Stimulated activated CD4-positive, alpha-beta T cell treated with anti-CD3 and anti-CD28 coated beads, Interleukin-1b, Interleukin-23, amount 100 ng/mL, for 24 hours (primary cell): ENCODE results near the gene AFF1.
"Not testable (repeated sequence)": the region's sequence is repeated elsewhere in the genome, so short reads cannot be mapped to it uniquely, and the experiment has no call there.

Experiments
- DNase-seq, 4 experiments: peaks; one replicate each; pipeline ENCODE4 v3.0.0-alpha.2; 2020; ENCODE audit warnings: low read depth in 4 of 4, low spot score in 1 of 4

AFF1 gene

DNA sequence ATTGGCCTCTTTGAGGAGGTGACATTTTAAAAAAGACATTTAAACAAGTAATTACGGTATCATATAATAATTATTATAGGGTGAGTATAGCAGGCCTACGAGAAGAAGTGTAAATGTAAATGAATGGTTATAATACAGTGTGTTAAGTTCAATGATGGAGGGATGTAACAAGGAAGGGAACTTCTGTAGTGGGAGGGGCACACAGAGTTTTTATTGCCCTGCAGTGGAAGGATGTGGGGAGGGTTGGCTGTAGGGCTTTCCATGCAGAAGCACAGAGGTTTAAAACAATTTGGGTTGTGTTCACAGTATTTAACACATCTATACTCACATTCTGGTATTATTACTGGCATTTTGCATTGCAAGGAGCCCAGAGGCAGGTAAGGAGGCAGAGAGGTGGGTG lies 41.1 kb downstream of the AFF1 start:
- no peak for DNase-seq

- no peak for DNase-seq
These were observed 42.1 kb downstream of the AFF1 start for GRCh38 chr4:86976801-86977485.

- DNase-seq: peak in 1 of 4 experiments; percentile 18
These were observed 42.9 kb downstream of the AFF1 start for GRCh38 chr4:86977621-86978184.

DNA sequence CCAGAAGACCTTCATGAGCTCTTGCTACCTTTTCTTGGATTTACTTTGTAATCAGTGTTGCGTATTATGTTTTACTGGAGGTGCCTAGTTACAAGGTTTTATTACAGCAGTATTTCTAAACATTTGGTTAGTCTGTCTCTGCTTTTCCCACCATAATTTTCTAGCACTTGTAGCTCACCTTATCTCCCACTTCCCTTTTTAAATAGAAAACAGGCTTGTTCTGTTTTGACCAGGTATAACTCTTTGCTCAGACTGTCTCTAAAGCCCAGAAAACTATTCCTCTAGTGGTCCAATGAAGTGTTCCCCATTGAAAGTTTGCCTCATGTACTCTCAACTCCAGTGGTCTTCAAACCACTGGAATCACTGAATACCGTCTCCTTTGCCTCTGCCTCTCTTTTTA lies 43.9 kb downstream of the AFF1 start:
- DNase-seq: no peak

DNA sequence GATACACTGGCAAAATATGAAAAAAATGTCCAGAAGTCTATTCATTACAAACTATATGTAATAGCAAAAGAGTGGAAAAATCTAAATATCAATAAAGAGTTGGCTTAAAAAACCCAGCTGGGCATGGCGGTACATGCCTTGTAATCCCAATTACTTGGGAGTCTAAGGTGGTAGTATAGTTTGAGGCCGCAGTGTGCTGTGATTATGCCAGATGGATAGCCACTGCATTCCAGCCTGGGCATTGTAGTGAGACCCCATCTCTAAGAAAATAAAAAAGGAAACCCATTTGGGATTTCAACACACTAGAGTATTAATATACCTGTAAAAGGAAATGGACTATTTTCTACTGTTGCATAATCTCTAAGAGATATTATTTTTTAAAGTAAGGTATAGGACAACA lies 45.4 kb downstream of the AFF1 start:
- no peak for DNase-seq

- DNase-seq: no peak
These were observed 47.0 kb downstream of the AFF1 start for GRCh38 chr4:86981789-86982188.

GRCh38 chr4:86985852-86986251 lies 51.0 kb downstream of the AFF1 start:
- not testable (repeated sequence) for DNase-seq

- not testable (repeated sequence) for DNase-seq
These were observed 54.8 kb downstream of the AFF1 start for GRCh38 chr4:86989658-86990057.

DNA sequence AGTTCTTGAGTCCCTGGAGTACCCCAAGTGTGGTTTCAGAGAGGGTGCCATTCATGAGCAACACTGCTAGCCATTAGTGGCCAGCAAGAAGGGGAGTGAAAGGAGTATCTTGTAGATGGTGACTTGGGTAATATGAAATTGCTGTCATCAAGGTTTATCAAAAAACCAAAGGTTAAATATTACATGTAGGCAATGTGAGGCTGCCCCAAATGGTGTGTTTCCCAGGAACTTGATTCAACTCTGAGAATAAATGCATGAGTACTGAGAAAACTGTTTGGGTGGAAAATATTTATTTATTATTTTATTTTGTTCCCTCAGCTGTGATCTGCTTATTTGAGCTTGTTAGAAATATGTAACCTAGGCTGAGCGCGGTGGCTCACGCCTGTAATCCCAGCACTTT lies 55.7 kb downstream of the AFF1 start:
- no peak for DNase-seq

DNA sequence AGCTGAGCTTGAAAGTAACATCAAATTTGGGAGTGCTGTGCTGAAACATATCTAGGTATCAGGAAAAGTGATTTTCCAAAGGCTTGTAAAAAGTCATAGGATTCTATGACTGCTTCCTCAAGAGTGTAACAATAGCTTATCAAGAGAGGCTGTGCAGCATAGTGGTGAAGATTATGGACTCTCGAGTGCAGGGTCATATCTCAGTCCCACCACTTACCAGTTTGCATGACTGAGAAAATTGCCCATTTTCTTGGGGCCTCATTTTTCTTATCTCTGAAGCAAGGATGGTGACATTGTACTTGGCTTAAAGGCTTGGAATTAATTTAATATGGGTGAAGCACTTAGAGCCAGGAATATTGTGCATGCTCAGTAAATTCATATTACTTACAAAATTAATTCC lies 57.2 kb downstream of the AFF1 start:
- DNase-seq: no peak

- no peak for DNase-seq
These were observed 59.3 kb downstream of the AFF1 start for GRCh38 chr4:86993909-86994681.

- DNase-seq: no peak
These were observed 59.9 kb downstream of the AFF1 start for GRCh38 chr4:86994686-86995085.

DNA sequence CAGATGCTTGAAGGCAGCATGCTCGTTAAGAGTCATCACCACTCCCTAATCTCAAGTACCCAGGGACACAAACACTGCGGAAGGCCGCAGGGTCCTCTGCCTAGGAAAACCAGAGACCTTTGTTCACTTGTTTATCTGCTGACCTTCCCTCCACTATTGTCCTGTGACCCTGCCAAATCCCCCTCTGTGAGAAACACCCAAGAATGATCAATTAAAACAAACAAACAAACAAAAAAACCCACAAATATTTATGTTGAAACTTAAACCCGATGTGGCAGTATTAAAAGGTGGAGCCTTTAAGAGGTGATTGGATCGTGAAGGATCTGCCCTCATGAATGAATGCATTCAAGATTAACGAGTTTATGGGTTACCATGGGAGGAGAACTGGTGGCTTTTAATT lies 61.7 kb downstream of the AFF1 start:
- DNase-seq: not testable (repeated sequence)

GRCh38 chr4:86999136-86999643 lies 64.4 kb downstream of the AFF1 start:
- DNase-seq: no peak

GRCh38 chr4:87002682-87003043 lies 67.9 kb downstream of the AFF1 start:
- no peak for DNase-seq

DNA sequence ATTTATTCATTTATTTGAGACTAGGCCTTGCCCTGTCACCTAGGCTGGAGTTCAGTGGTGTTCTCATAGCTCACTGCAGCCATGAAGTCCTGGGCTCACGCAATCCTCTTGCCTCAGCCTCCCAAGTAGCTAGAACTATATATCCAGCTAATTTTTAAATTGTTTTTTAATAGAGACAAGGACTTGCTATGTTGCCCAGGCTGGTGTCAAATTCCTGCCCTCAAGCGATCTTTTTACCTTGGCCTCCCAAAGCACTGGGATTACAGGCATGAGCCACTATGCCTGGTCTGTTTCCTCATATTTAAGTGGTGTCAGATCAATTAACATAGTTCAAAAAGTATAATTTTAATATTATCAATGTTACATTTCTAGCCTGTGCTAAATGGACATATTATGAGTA lies 68.5 kb downstream of the AFF1 start:
- DNase-seq: no peak

- no peak for DNase-seq
These were observed 70.5 kb downstream of the AFF1 start for GRCh38 chr4:87005369-87005689.

GRCh38 chr4:87005690-87006425 lies 71.0 kb downstream of the AFF1 start:
- DNase-seq: peak in 2 of 4 experiments; percentile 26 to 27

DNA sequence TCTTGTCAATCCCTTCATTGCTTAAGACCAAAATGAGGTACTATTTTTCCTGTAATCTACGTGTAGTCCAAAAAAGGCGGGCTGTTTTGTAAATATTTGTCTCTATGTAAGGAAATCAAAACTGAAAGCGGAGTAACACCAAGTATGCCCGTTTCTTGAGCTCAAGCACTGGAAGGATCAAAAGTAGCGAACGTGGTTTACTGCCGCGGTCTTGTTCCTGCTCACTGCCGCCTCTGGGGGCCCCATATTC lies 71.5 kb downstream of the AFF1 start:
- DNase-seq: no peak

- peak; percentile 57 to 79 (median 73) for DNase-seq
These were observed 72.1 kb downstream of the AFF1 start for GRCh38 chr4:87006676-87007527.
